ENCODE results near the gene PPM1H. TPM values are rescaled to one million over a fixed set of nuclear protein-coding genes. Genes with fewer than 3 reads are reported as not detected.
A peak's percentile ranks its signal among the peaks of the same experiment; 100 is the strongest.

PPM1H gene
- polyA plus RNA-seq, 1 of the 3 experiments (the other 2 are of a cell fraction), result 0.13 TPM

DNA sequence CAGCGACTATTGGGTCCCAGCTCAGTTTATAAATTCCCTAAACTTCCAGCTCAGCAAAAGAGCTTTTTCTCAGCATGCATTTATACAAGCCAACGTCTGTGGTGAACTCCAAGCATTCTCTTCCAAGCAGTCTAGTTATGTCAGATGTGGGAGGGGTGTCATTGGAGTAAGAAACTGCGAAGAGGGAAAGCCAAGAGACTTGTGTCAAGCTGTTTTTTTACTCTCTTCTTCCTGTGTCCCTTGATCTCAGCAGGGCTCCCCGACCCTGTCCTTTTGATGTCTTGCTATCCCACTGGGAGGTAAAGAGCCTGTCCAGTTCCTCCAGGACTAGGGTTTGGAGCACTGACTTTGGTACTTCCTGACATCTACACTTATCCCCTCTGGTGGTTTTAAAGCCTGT, 69.0 kb downstream of the PPM1H start:
- Histone ChIP-seq H3K4me2 (no peak overlapping the region), H3K36me3 (replicated peaks in 1 of 2; ENCODE audit: control insufficient read depth in 1 of 2, insufficient read depth in 2 of 2, low read length in 1 of 2) (no peaks in the 10 kb centered on the region), H3K27ac (ENCODE audit: low read depth in 2 of 2, low read length in 1 of 2) (peak overlapping the region; percentile 28 to 42; a peak in 2 of 4 replicates), H3K4me3 (ENCODE audit: low read depth in 2 of 2, low read length in 1 of 2) (no peak overlapping the region), H2AFZ (ENCODE audit: low read depth) (peak overlapping the region; percentile 2; the same call in 1 of the 2 replicates), H4K20me1 (ENCODE audit: insufficient read depth) (no peaks in the 10 kb centered on the region), H3K27me3 (ENCODE audit: insufficient read depth) (no peaks in the 10 kb centered on the region), H3K4me1 (ENCODE audit: control insufficient read depth in 1 of 2, insufficient read depth in 2 of 2, low read depth in 1 of 2, low read length in 1 of 2) (peaks cover 0 to 27% of the 10 kb centered on the region in 2 experiments; a peak in 1 of 4 replicates), H3K9ac (no peak overlapping the region), H3F3A (replicated peaks; ENCODE audit: insufficient read depth) (peaks cover 26% of the 10 kb centered on the region), H3K9me2 (no peaks in the 10 kb centered on the region), H3K9me3 (no peaks in the 10 kb centered on the region), H3K79me2 (ENCODE audit: insufficient read depth) (no peaks in the 10 kb centered on the region)
- no peak for DNase-seq
- WGBS (ENCODE audit: low lambda C conversion rate), result 43% methylated on average over 4 of the region's 4 CpGs
- POLR2A ChIA-PET, result interaction anchor here (0.6 kb wide), 1 partner anchor 896 kb away, joined by 3 read pairs; no protein-coding TSS in a partner anchor
- TF ChIP-seq MEF2A (IDR thresholded peaks at IDR 0.05; ENCODE audit: borderline replicate concordance, low read depth) (no peak), EZH2phosphoT487 (IDR thresholded peaks at IDR 0.05; ENCODE audit: borderline replicate concordance, low read depth) (no peak), FOSL2 (IDR thresholded peaks at IDR 0.05; ENCODE audit: borderline replicate concordance, low read depth) (no peak), FOXM1 (IDR thresholded peaks at IDR 0.05; ENCODE audit: low read depth) (no peak), CHD2 (IDR thresholded peaks at IDR 0.05; ENCODE audit: low read length, partially characterized antibody) (no peak), FOXJ3 (CRISPR knock-in tag; IDR thresholded peaks at IDR 0.05) (no peak), RFX5 (IDR thresholded peaks at IDR 0.05; ENCODE audit: low read length) (no peak), GABPA (IDR thresholded peaks at IDR 0.05; ENCODE audit: low read depth) (no peak), NFIC (IDR thresholded peaks at IDR 0.05; ENCODE audit: borderline replicate concordance) (no peak)
- TF ChIP-seq, protein P1, sequence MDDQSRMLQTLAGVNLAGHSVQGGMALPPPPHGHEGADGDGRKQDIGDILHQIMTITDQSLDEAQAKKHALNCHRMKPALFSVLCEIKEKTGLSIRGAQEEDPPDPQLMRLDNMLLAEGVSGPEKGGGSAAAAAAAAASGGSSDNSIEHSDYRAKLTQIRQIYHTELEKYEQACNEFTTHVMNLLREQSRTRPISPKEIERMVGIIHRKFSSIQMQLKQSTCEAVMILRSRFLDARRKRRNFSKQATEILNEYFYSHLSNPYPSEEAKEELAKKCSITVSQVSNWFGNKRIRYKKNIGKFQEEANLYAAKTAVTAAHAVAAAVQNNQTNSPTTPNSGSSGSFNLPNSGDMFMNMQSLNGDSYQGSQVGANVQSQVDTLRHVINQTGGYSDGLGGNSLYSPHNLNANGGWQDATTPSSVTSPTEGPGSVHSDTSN (IDR thresholded peaks at IDR 0.05), result no peak
- TF ChIP-seq, protein P2, sequence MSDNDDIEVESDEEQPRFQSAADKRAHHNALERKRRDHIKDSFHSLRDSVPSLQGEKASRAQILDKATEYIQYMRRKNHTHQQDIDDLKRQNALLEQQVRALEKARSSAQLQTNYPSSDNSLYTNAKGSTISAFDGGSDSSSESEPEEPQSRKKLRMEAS (IDR thresholded peaks at IDR 0.05; ENCODE audit: low read depth), result no peak
- CTCF ChIA-PET, result interaction anchor here (0.6 kb wide), 1 partner anchor 64 kb away, joined by 3 read pairs; no protein-coding TSS in a partner anchor

DNA sequence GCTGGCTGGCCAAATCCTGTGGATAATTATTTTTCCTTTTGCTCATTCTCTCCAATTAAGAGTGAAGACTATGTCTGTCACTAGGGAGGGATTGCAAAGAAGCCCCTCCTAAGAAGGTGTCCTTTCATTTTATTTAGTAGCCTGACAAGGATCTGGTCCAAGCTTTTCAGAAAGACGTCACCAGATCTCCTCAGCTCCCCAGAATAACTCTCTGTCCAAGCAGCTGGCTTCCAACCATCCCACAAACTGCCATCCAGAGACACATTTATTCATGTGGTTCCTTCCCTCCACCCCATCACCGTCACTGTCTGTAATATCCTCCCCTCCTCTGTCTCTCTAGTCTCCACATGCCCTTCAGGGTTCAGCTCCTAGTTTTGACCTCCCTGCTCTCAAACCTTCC, 69.9 kb downstream of the PPM1H start:
- Histone ChIP-seq H3K9me3 (no peaks in the 10 kb centered on the region), H3K4me1 (ENCODE audit: control insufficient read depth in 1 of 2, insufficient read depth in 2 of 2, low read depth in 1 of 2, low read length in 1 of 2) (peaks cover 0 to 28% of the 10 kb centered on the region in 2 experiments; a peak in 1 of 4 replicates), H3F3A (replicated peaks; ENCODE audit: insufficient read depth) (peaks cover 26% of the 10 kb centered on the region), H3K27ac (ENCODE audit: low read depth in 2 of 2, low read length in 1 of 2) (no peak overlapping the region), H3K36me3 (replicated peaks in 1 of 2; ENCODE audit: control insufficient read depth in 1 of 2, insufficient read depth in 2 of 2, low read length in 1 of 2) (no peaks in the 10 kb centered on the region), H3K9ac (no peak overlapping the region), H3K4me2 (no peak overlapping the region), H4K20me1 (ENCODE audit: insufficient read depth) (no peaks in the 10 kb centered on the region), H3K79me2 (ENCODE audit: insufficient read depth) (no peaks in the 10 kb centered on the region), H3K4me3 (ENCODE audit: low read depth in 2 of 2, low read length in 1 of 2) (no peak overlapping the region), H2AFZ (ENCODE audit: low read depth) (no peak overlapping the region), H3K27me3 (ENCODE audit: insufficient read depth) (no peaks in the 10 kb centered on the region), H3K9me2 (no peaks in the 10 kb centered on the region)
- ChIA-PET CTCF (interaction anchor here (0.6 kb wide), 1 partner anchor 64 kb away, joined by 3 read pairs; no protein-coding TSS in a partner anchor), POLR2A (no interaction called here)
- no peak for DNase-seq
- 75% methylated on average over 2 of the region's 2 CpGs for WGBS (ENCODE audit: low lambda C conversion rate)
- no peak for TF ChIP-seq RFX5 (IDR thresholded peaks at IDR 0.05; ENCODE audit: low read length)
- TF ChIP-seq, protein P1 (IDR thresholded peaks at IDR 0.05), result no peak
- no peak for TF ChIP-seq MEF2A (IDR thresholded peaks at IDR 0.05; ENCODE audit: borderline replicate concordance, low read depth)
- no peak for TF ChIP-seq FOSL2 (IDR thresholded peaks at IDR 0.05; ENCODE audit: borderline replicate concordance, low read depth)
- TF ChIP-seq TEAD4 (IDR thresholded peaks at IDR 0.05; ENCODE audit: borderline replicate concordance, insufficient read depth), result no peak
- no peak for TF ChIP-seq TCF12 (IDR thresholded peaks at IDR 0.05)
- no peak for TF ChIP-seq NFIC (IDR thresholded peaks at IDR 0.05; ENCODE audit: borderline replicate concordance)
- TF ChIP-seq FOXJ3 (CRISPR knock-in tag; IDR thresholded peaks at IDR 0.05), result no peak
- TF ChIP-seq, protein P3, sequence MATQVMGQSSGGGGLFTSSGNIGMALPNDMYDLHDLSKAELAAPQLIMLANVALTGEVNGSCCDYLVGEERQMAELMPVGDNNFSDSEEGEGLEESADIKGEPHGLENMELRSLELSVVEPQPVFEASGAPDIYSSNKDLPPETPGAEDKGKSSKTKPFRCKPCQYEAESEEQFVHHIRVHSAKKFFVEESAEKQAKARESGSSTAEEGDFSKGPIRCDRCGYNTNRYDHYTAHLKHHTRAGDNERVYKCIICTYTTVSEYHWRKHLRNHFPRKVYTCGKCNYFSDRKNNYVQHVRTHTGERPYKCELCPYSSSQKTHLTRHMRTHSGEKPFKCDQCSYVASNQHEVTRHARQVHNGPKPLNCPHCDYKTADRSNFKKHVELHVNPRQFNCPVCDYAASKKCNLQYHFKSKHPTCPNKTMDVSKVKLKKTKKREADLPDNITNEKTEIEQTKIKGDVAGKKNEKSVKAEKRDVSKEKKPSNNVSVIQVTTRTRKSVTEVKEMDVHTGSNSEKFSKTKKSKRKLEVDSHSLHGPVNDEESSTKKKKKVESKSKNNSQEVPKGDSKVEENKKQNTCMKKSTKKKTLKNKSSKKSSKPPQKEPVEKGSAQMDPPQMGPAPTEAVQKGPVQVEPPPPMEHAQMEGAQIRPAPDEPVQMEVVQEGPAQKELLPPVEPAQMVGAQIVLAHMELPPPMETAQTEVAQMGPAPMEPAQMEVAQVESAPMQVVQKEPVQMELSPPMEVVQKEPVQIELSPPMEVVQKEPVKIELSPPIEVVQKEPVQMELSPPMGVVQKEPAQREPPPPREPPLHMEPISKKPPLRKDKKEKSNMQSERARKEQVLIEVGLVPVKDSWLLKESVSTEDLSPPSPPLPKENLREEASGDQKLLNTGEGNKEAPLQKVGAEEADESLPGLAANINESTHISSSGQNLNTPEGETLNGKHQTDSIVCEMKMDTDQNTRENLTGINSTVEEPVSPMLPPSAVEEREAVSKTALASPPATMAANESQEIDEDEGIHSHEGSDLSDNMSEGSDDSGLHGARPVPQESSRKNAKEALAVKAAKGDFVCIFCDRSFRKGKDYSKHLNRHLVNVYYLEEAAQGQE (IDR thresholded peaks at IDR 0.05; ENCODE audit: low read depth, low read length), result no peak
- TF ChIP-seq, protein P4, sequence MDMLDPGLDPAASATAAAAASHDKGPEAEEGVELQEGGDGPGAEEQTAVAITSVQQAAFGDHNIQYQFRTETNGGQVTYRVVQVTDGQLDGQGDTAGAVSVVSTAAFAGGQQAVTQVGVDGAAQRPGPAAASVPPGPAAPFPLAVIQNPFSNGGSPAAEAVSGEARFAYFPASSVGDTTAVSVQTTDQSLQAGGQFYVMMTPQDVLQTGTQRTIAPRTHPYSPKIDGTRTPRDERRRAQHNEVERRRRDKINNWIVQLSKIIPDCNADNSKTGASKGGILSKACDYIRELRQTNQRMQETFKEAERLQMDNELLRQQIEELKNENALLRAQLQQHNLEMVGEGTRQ (IDR thresholded peaks at IDR 0.05; ENCODE audit: borderline replicate concordance, low read depth, low read length), result no peak
- no peak for TF ChIP-seq ELF1 (IDR thresholded peaks at IDR 0.05)
- TF ChIP-seq SIN3A (IDR thresholded peaks at IDR 0.05; ENCODE audit: borderline replicate concordance, low read depth, low read length), result no peak
- no peak for TF ChIP-seq MXI1 (IDR thresholded peaks at IDR 0.05; ENCODE audit: low read depth, low read length)
- no peak for TF ChIP-seq POLR2AphosphoS5 (IDR thresholded peaks at IDR 0.05; ENCODE audit: low read depth, low read length)
